Thoracic aorta (tissue), 2 donors: Measurements from ENCODE around the gene SETD6. TPM values are rescaled to one million over a fixed set of nuclear protein-coding genes. Genes with fewer than 3 reads are reported as not detected.

ENCODE experiments used
- ATAC-seq: fragments of 150-250 bp; one replicate; pipeline ENCODE4 v1.8.0; 2017; ENCODE audit warnings: low read depth; ENCODE audit not compliant: insufficient number of reproducible peaks, low FRiP score
- DNase-seq: peaks from one replicate; pipeline ENCODE4 v3.0.0-alpha.2; 2020; ENCODE audit warnings: low spot score
- H3K27ac ChIP-seq, 2 donors: fragments of 200-600 bp; sonication (generic); 1 replicate in 1 of 2; 2 replicates in 1 of 2; pipeline ENCODE4 v1.5.1; 2016; ENCODE audit warnings: mild to moderate bottlenecking in 2 of 2, moderate library complexity in 2 of 2
- H3K27me3 ChIP-seq: fragments of 200-600 bp; sonication (generic); replicated peaks from 2 replicates; pipeline ENCODE4 v1.6.0; 2016; ENCODE audit warnings: mild to moderate bottlenecking; ENCODE audit not compliant: insufficient read depth
- H3K36me3 ChIP-seq: fragments of 200-600 bp; sonication (generic); one replicate; pipeline ENCODE4 v1.5.1; 2016
- H3K4me1 ChIP-seq, 2 donors: fragments of 200-600 bp; sonication (generic); 1 replicate in 1 of 2; 2 replicates in 1 of 2; pipeline versions ENCODE4 v1.5.1 to v1.6.0; 2016; ENCODE audit warnings: low read depth in 2 of 2, mild to moderate bottlenecking in 1 of 2; ENCODE audit not compliant: control insufficient read depth in 1 of 2
- H3K4me3 ChIP-seq: fragments of 200-600 bp; sonication (generic); 2 replicates; pipeline ENCODE4 v1.5.1; 2016; ENCODE audit warnings: mild to moderate bottlenecking
- H3K9me3 ChIP-seq: fragments of 200-600 bp; sonication (generic); 2 replicates; pipeline ENCODE4 v1.5.1; 2016
- CTCF ChIP-seq: fragments of 200-600 bp; sonication (generic); IDR thresholded peaks from one replicate; pipeline ENCODE4 v1.5.1; 2019; ENCODE audit warnings: antibody characterized with exemption
- total RNA-seq, 2 donors: library from RNA; depleted of rRNA; stranded (reverse); fragments of >200 nt; gene quantifications; one replicate each; pipeline versions ENCODE4 v1.1.0 to v1.2.3, GENCODE V29; 2016

The SETD6 gene
- total RNA-seq, 2 donors from 2014 or later, result 19.2 to 47.3 TPM

GRCh38 chr16:58471209-58471975 is 43.9 kb upstream of the SETD6 start:
- Histone ChIP-seq H3K36me3 (no peaks in the 10 kb centered on the region), H3K27me3 (no peaks in the 10 kb centered on the region), H3K4me3 (no peak overlapping the region), H3K9me3 (no peaks in the 10 kb centered on the region), H3K27ac (no peak overlapping the region), H3K4me1 (no peaks in the 10 kb centered on the region)
- no peak for ATAC-seq
- no peak for DNase-seq
- TF ChIP-seq CTCF, result no peak

- H3K27ac ChIP-seq, result no peak overlapping the region
- H3K4me3 ChIP-seq, result no peak overlapping the region
- TF ChIP-seq CTCF, result no peak
- no peaks in the 10 kb centered on the region for H3K9me3 ChIP-seq
- DNase-seq, result no peak
- H3K27me3 ChIP-seq, result no peaks in the 10 kb centered on the region
- no peak for ATAC-seq
- H3K36me3 ChIP-seq, result no peaks in the 10 kb centered on the region
- H3K4me1 ChIP-seq, result no peaks in the 10 kb centered on the region
Measured at GRCh38 chr16:58472266-58472665, 43.1 kb upstream of the SETD6 start.

- no peaks in the 10 kb centered on the region for H3K4me1 ChIP-seq
- H3K27ac ChIP-seq, result no peak overlapping the region
- no peak for TF ChIP-seq CTCF
- DNase-seq, result no peak
- no peak for ATAC-seq
- no peaks in the 10 kb centered on the region for H3K27me3 ChIP-seq
- H3K36me3 ChIP-seq, result no peaks in the 10 kb centered on the region
- no peak overlapping the region for H3K4me3 ChIP-seq
- H3K9me3 ChIP-seq, result no peaks in the 10 kb centered on the region
Measured at GRCh38 chr16:58472827-58473226, 42.5 kb upstream of the SETD6 start.

- H3K4me1 ChIP-seq, result no peaks in the 10 kb centered on the region
- no peak for TF ChIP-seq CTCF
- ATAC-seq, result no peak
- no peak for DNase-seq
- H3K36me3 ChIP-seq, result no peaks in the 10 kb centered on the region
- H3K27ac ChIP-seq, result no peak overlapping the region
- no peak overlapping the region for H3K4me3 ChIP-seq
- H3K27me3 ChIP-seq, result no peaks in the 10 kb centered on the region
- H3K9me3 ChIP-seq, result no peaks in the 10 kb centered on the region
Measured at GRCh38 chr16:58474296-58474695, 41.0 kb upstream of the SETD6 start.

GRCh38 chr16:58475091-58475619 is 40.2 kb upstream of the SETD6 start:
- Histone ChIP-seq H3K36me3 (no peaks in the 10 kb centered on the region), H3K4me3 (no peak overlapping the region), H3K27me3 (no peaks in the 10 kb centered on the region), H3K27ac (no peak overlapping the region), H3K4me1 (no peaks in the 10 kb centered on the region), H3K9me3 (no peaks in the 10 kb centered on the region)
- DNase-seq (no peak), ATAC-seq (no peak)
- no peak for TF ChIP-seq CTCF
